Mucosa of rectum (tissue), 2 donors: ENCODE measurements around the gene ZNF609.

Experiments
- H3K27ac ChIP-seq, 2 donors: one replicate each; pipeline ENCODE4 v1.7.0; 2013; ENCODE audit warnings: inconsistent platforms in 2 of 2, low read depth in 2 of 2, low read length in 2 of 2
- H3K27me3 ChIP-seq, 2 donors: one replicate each; pipeline ENCODE4 v1.7.0; 2013; ENCODE audit warnings: low read length in 2 of 2; ENCODE audit not compliant: control insufficient read depth in 2 of 2, insufficient read depth in 2 of 2
- H3K36me3 ChIP-seq, 2 donors: one replicate each; pipeline ENCODE4 v1.7.0; 2013; ENCODE audit warnings: low read length in 2 of 2; ENCODE audit not compliant: control insufficient read depth in 2 of 2, insufficient read depth in 2 of 2
- H3K4me1 ChIP-seq, 2 donors: one replicate each; pipeline ENCODE4 v1.7.0; 2013; ENCODE audit warnings: low read length in 2 of 2, mild to moderate bottlenecking in 1 of 2; ENCODE audit not compliant: control insufficient read depth in 2 of 2, insufficient read depth in 2 of 2
- H3K4me3 ChIP-seq, 2 donors: one replicate each; pipeline ENCODE4 v1.7.0; 2013; ENCODE audit warnings: low read length in 2 of 2
- H3K9ac ChIP-seq, 2 donors: one replicate each; pipeline ENCODE4 v1.7.0; 2013; ENCODE audit warnings: low read length in 2 of 2, low read depth in 1 of 2, mild to moderate bottlenecking in 1 of 2
- H3K9me3 ChIP-seq, 2 donors: one replicate each; pipeline ENCODE4 v1.7.0; 2013; ENCODE audit warnings: low read length in 2 of 2; ENCODE audit not compliant: control insufficient read depth in 2 of 2
- donor health status: healthy.
- donor health status: Normal muscosa, but diverticular disease.

ZNF609 gene

DNA sequence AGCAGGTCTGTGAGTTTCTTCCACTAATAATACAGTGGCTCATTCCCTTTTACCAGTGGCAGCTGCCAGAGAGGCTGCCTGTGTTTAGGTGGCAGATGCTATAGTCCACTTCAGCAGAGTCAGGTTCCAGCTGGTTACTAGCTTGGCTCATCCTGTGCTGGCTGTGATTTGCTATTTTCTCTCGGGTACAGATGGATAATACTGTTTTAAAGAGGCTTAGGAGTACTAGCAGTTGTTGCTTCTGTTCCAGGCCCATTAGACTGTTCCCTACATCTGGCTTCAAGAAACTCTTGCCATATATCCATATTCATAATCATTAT is 41.0 kb downstream of the ZNF609 start:
- no peaks in the 10 kb centered on the region for H3K9me3 ChIP-seq
- no peak overlapping the region for H3K4me3 ChIP-seq
- no peak overlapping the region for H3K9ac ChIP-seq
- no peaks in the 10 kb centered on the region for H3K27me3 ChIP-seq
- peaks cover 14 to 15% of the 10 kb centered on the region in 2 donors for H3K4me1 ChIP-seq
- peaks cover 15 to 17% of the 10 kb centered on the region in 2 donors for H3K36me3 ChIP-seq
- no peak overlapping the region for H3K27ac ChIP-seq

DNA sequence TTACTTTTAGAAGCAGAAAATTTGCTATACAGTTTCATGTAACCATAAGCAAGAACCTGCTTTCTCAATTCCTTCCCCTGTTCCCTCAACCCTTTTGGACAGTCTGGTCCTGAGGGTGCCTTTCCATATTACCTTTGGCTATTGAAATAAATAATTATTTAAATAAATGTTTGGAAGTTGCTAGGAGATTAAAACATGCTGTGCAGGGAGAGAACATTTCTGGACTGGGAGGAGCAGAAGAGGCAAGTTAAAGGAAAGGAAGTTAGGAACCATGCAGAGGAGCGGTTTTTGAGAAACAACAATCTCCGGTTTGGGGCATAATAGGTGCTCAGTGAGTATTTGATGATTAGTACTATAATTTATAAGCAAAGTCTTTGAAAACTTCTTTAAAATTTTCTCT is 41.8 kb downstream of the ZNF609 start:
- H3K27ac ChIP-seq: no peak overlapping the region
- H3K36me3 ChIP-seq: peaks cover 15 to 17% of the 10 kb centered on the region in 2 donors
- H3K4me1 ChIP-seq: peaks cover 18 to 20% of the 10 kb centered on the region in 2 donors

DNA sequence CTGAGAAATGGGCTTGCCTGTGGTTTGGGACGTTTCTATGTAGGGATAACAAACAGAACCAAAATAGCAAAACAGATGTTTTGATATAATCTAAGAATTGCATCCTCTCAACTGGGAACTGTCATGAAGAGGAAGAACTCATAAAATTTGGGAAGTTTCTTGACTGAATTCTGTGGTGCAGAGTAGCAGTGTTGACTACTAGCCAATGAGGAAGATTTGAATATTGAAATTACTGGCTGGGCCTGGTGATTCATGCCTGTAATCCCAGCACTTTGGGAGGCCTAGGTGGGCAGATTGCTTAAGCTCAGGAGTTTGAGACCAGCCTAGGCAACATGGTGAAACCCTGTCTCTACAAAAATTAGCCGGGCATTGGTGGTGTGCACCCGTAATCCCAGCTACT is 42.2 kb downstream of the ZNF609 start:
- peaks cover 15 to 17% of the 10 kb centered on the region in 2 donors for H3K36me3 ChIP-seq
- H3K4me3 ChIP-seq: no peak overlapping the region
- H3K9ac ChIP-seq: no peak overlapping the region
- no peaks in the 10 kb centered on the region for H3K9me3 ChIP-seq
- no peaks in the 10 kb centered on the region for H3K27me3 ChIP-seq
- peaks cover 21 to 24% of the 10 kb centered on the region in 2 donors for H3K4me1 ChIP-seq
- peak overlapping the region; percentile 40 to 56 for H3K27ac ChIP-seq

More for the DNA sequence above, 41.8 kb downstream of the ZNF609 start:
- Histone ChIP-seq H3K9me3 (no peaks in the 10 kb centered on the region), H3K9ac (no peak overlapping the region), H3K27me3 (no peaks in the 10 kb centered on the region), H3K4me3 (no peak overlapping the region)

DNA sequence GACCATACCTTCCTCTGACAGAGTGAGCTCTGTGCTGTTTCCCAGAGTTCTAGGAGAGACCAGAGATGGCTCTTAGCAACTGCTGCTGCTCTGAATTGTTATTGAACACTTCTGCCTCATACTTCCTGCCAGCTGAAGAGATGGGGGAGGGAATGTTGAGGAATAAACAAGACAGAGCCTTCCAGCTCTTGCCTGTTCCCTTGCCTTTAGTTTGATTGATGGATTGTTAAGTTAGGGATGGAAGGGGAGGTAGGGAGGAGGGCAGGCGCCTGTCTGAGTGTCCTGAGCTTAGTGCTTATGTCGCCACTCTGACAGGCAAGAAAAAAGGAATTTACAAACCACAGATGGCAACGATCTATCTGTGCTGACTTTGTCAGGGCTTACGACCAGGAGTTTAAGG is 42.8 kb downstream of the ZNF609 start:
- Histone ChIP-seq H3K36me3 (peaks cover 15 to 17% of the 10 kb centered on the region in 2 donors), H3K9me3 (no peaks in the 10 kb centered on the region), H3K4me3 (peak overlapping the region in 1 of 2 donors; percentile 5), H3K27me3 (no peaks in the 10 kb centered on the region), H3K9ac (no peak overlapping the region), H3K27ac (peak overlapping the region; percentile 40 to 56), H3K4me1 (peaks cover 26 to 27% of the 10 kb centered on the region in 2 donors)

DNA sequence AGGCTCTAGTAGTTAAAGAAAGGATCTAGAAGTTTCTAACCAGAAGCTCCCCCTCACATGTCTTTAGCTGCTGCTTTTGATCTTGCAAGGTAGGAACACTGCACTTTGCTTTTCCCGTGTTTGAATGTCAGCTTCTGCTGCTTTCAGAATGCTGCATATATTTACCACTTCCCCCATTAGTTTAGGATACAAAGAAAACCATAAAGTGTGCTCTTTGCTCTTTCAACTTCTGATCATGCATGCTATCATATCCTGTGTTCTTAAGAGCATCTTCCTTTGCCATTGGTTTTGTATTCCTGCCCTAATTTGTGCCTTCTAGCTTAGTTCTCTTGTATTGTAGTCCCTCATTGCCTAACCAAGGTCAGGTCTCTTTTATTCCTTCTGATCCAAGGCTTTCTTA is 43.3 kb downstream of the ZNF609 start:
- Histone ChIP-seq H3K27me3 (no peaks in the 10 kb centered on the region), H3K4me3 (peak overlapping the region in 1 of 2 donors; percentile 5), H3K36me3 (peaks cover 15 to 17% of the 10 kb centered on the region in 2 donors), H3K27ac (peak overlapping the region; percentile 40 to 56), H3K9me3 (no peaks in the 10 kb centered on the region), H3K9ac (no peak overlapping the region), H3K4me1 (peaks cover 26 to 30% of the 10 kb centered on the region in 2 donors)

DNA sequence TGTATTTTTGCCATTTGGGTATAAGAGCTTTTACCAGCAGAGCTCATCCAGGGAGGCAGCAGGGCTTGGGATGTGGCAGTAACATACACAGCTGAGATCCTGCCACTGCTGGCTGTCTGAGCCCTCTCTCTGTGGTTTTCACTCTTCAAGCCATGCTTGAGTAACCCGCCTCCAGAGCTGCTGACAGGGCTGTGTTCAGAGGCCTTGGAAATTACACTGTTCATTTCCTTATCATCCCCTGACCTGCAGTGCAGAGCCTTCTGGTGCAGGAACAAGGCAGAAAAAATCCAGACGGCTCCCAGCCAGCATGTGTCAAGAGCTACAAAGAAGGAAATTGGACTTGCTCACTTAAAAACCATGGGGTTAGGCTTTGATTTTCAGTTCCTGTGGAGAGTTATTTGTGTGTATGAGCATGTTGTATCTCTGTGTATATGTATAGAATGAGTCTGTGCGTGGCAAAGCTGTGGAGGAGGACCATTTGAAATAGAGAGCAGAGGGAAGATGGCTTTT is 47.0 kb downstream of the ZNF609 start:
- H3K9ac ChIP-seq: peak overlapping the region; percentile 9 to 26
- peaks cover 26 to 30% of the 10 kb centered on the region in 2 donors for H3K4me1 ChIP-seq
- no peaks in the 10 kb centered on the region for H3K36me3 ChIP-seq
- H3K27me3 ChIP-seq: no peaks in the 10 kb centered on the region
- peak overlapping the region; percentile 54 to 69 for H3K27ac ChIP-seq
- no peaks in the 10 kb centered on the region for H3K9me3 ChIP-seq
- H3K4me3 ChIP-seq: peak overlapping the region in 1 of 2 donors; percentile 14

DNA sequence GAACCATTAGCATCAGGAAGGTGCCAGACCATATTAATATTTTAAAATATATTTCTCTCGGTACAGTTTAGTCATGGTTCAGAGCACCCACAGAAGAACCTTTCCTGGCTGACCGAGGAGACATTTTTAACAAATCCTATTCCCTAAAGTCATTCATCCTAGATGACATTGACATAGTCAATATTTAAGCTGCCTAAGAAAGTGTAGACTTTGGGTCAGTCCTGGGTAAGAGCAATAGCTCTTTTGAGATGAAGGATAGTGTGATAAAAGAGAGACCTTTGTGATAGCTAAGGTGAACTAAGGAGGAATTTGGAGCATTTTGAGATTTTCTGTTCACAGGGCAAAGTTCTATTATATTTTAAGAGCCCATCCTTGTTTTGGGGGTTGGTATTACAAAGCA is 47.5 kb downstream of the ZNF609 start:
- peak overlapping the region in 1 of 2 donors; percentile 9 for H3K9ac ChIP-seq
- H3K4me3 ChIP-seq: no peak overlapping the region
- no peaks in the 10 kb centered on the region for H3K36me3 ChIP-seq
- H3K27me3 ChIP-seq: no peaks in the 10 kb centered on the region
- peaks cover 23 to 25% of the 10 kb centered on the region in 2 donors for H3K4me1 ChIP-seq
- peak overlapping the region; percentile 54 to 69 for H3K27ac ChIP-seq
- no peaks in the 10 kb centered on the region for H3K9me3 ChIP-seq

DNA sequence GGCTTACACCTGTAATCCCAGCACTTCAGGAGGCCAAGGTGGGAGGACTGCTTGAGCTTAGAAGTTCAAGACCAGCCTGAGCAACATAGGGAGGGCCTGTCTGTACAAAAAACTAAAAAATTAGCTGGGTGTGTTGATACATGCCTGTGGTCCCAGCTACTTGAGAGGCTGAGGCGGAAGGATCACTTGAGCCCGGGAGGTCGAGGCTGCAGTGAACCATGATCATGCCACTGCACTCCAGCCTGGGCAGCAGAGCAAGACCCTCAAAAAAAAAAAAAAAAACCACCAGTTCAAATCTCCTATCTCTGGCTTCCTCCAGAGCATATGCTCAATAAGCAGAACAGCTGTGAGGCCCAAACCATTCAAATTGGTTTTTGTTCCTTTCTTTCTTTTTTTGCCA is 53.4 kb downstream of the ZNF609 start:
- no peak overlapping the region for H3K9ac ChIP-seq
- no peaks in the 10 kb centered on the region for H3K36me3 ChIP-seq
- no peak overlapping the region for H3K27ac ChIP-seq
- no peaks in the 10 kb centered on the region for H3K27me3 ChIP-seq
- H3K9me3 ChIP-seq: no peaks in the 10 kb centered on the region
- peaks cover 3 to 8% of the 10 kb centered on the region in 2 donors for H3K4me1 ChIP-seq
- H3K4me3 ChIP-seq: no peak overlapping the region

DNA sequence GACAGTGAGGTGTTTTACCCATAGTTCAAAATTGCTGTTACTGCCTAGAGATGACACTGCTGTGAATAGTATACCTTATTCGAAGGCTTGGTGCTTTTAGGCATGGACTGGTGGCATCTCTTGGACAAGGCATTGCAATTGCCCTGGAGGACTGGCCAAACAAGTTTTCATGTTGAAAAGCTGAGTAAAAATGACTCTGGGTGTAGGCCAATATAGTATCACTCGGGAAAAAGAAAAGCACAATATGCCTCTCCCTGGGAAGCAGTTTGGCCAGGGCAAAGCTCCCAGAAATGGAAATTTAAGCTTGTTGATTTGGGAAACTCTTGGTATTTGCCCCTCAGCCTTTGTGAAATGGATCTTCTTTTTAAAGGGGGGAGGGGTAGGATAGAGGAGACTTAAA is 54.8 kb downstream of the ZNF609 start:
- Histone ChIP-seq H3K9ac (no peak overlapping the region), H3K9me3 (no peaks in the 10 kb centered on the region), H3K4me1 (peaks cover 3 to 8% of the 10 kb centered on the region in 2 donors), H3K27me3 (no peaks in the 10 kb centered on the region), H3K36me3 (peaks cover 0 to 3% of the 10 kb centered on the region in 2 donors), H3K4me3 (no peak overlapping the region), H3K27ac (no peak overlapping the region)

DNA sequence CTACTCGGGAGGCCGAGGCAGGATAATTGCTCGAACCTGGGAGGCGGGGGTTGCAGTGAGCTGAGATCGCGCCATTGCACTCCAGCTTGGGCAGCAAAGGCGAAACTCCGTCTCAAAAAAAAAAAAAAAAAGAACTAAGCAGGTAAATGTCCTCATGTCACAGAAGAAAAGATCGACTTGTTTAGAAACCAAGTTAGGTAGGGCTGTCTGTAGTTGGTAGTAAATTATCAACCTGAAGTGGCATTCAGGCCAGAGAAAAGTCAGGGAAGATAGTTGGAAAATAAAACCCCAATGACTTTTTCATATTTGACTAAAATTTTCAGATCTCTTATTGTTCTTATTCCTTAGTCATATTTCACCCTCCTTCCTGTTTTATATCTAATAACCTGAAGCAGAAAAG is 55.4 kb downstream of the ZNF609 start:
- H3K4me3 ChIP-seq: no peak overlapping the region
- no peak overlapping the region for H3K9ac ChIP-seq
- H3K27me3 ChIP-seq: no peaks in the 10 kb centered on the region
- H3K4me1 ChIP-seq: peaks cover 4 to 10% of the 10 kb centered on the region in 2 donors
- peaks cover 0 to 3% of the 10 kb centered on the region in 2 donors for H3K36me3 ChIP-seq
- no peak overlapping the region for H3K27ac ChIP-seq
- no peaks in the 10 kb centered on the region for H3K9me3 ChIP-seq

DNA sequence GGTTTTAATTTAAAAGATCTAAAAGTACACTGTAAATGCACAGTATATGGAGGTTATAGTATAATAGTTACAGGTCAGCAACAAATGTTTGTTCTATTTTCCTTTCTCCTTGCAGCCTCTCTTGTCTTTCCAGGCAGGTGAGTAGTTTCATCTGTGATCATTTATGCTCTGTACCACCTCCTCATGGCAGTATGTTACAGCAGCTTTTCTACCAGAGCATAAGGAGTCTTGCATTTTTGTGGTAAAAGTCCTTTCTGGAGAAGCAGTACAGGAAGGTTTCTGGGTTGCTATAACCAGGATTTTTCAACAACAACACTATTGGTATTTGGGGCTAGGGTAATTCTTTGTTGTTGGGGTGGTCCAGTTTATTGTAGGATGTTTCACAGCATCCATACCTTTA is 59.5 kb downstream of the ZNF609 start:
- H3K9me3 ChIP-seq: no peaks in the 10 kb centered on the region
- H3K36me3 ChIP-seq: peaks cover 0 to 3% of the 10 kb centered on the region in 2 donors
- H3K9ac ChIP-seq: no peak overlapping the region
- no peak overlapping the region for H3K4me3 ChIP-seq
- no peaks in the 10 kb centered on the region for H3K27me3 ChIP-seq
- H3K4me1 ChIP-seq: peaks cover 14 to 17% of the 10 kb centered on the region in 2 donors
- H3K27ac ChIP-seq: no peak overlapping the region
